GM19467 (cell line): Measurements from ENCODE around the gene UBE2D2.
A peak's percentile ranks its signal among the peaks of the same experiment; 100 is the strongest.

Source experiments
- ATAC-seq: cut with Tn5 transposase; IDR thresholded peaks from one replicate; pipeline ENCODE4 v1.9.1; 2021; ENCODE audit warnings: mild to moderate bottlenecking, moderate library complexity; ENCODE audit not compliant: unreplicated experiment

The UBE2D2 gene

GRCh38 chr5:139659695-139660101, 98.6 kb downstream of the UBE2D2 start:
- ATAC-seq: no peak

- ATAC-seq: no peak
Measured at GRCh38 chr5:139660105-139660922, 99.2 kb downstream of the UBE2D2 start.

- no peak for ATAC-seq
Measured at GRCh38 chr5:139660923-139661814, 100.0 kb downstream of the UBE2D2 start.

GRCh38 chr5:139662617-139663016, 101.5 kb downstream of the UBE2D2 start:
- no peak for ATAC-seq

GRCh38 chr5:139663207-139664085, 102.3 kb downstream of the UBE2D2 start:
- ATAC-seq: no peak

- ATAC-seq: no peak
Measured at GRCh38 chr5:139664086-139664693, 103.1 kb downstream of the UBE2D2 start.

GRCh38 chr5:139664727-139665351, 103.7 kb downstream of the UBE2D2 start:
- ATAC-seq: no peak

DNA sequence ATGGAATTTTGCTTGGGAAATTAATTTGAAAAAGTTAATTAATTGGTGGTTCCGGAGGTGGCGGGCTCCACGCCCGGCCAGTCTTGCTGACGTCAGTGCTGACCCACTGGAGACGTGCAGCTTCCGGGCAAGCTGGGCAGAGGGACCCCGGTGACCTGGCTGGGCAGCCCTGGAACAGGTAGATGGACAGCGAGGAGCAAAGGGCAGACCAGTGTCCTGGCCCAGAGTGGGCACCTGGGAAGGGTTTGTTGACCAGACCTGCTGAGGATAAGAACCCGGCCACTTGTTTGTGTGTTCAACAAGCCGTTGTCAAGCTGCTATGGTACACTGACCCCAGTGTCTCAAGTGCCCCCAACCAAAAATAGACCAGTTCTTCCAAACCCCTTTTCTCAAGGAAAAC, 104.5 kb downstream of the UBE2D2 start:
- ATAC-seq: no peak

DNA sequence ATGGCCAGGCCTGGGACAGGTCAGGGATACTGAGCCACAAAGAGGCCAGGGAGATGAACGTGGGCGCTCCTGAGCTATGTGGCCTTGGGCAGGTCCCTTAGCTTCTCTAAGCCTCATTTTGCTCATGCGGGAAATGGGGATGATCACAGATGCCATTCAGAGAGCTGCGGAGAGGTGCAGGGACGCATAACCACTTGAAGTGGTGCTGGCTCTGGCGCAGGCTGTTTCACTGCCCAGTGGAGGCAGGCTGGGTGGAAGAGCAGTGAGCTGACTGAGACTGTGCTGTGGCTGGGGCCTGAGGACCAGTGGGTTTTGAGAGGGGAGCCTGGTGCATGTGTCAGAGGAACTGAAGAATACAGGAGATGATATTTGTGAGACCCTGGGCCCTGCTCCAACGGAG, 105.4 kb downstream of the UBE2D2 start:
- no peak for ATAC-seq

- no peak for ATAC-seq
Measured at GRCh38 chr5:139667001-139667729, 106.0 kb downstream of the UBE2D2 start.

DNA sequence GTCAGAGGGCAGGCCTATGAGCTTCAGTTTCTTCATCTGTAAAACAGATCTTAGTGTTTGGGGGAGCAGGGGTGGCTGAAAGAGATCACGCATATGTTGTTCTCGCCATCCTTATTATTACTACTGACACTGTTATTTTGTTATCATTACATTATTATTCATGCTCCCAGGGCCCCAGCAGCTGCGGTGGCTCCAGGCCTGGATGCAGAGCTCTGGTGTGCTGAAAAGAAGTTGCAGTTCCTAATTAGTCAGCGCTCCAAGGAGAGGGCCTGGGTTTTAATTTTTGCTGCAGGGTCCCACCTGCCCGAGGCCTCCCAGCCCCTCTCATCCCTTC, 106.6 kb downstream of the UBE2D2 start:
- no peak for ATAC-seq

DNA sequence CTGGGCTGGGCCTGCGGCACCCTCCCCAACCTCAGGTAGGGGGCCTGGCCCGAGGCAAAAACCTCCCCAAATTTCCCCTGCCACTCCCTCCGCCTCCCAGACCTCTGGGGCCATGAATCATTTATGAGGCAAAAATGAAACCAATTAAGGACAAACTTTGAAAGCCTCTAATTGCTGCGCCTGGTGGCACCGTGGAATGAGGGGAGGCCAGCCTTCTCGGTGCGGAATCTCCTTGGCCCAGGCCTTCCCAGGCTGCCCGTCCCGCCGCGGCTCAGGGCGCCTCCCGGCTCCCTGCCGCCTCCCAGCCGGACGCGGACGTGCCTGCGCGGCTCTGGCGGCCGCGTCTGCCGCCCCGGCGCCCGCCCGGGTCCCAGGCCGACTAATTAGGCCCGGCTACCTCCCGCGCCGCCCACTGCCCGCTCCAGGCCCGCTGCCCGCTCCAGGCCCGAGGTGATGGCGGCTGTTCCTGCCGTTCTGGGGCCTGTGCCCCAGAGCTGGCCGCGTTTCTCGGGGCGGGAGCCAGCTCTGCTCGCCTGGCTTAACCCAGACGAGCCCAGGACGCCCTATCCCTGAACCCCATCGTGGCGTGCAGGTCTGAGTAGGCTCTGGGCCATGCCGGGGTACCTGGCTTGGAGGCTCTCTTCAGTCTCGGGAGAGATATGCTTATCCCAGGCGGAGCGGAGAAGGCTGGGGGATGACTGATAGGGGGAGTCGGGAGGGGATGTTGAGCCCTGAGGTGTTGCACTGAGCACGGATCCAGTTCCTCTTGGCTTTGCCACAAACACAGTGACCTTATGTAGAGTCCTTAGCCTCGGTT, 107.1 kb downstream of the UBE2D2 start:
- no peak for ATAC-seq

GRCh38 chr5:139668924-139669661, 108.0 kb downstream of the UBE2D2 start:
- ATAC-seq: no peak

DNA sequence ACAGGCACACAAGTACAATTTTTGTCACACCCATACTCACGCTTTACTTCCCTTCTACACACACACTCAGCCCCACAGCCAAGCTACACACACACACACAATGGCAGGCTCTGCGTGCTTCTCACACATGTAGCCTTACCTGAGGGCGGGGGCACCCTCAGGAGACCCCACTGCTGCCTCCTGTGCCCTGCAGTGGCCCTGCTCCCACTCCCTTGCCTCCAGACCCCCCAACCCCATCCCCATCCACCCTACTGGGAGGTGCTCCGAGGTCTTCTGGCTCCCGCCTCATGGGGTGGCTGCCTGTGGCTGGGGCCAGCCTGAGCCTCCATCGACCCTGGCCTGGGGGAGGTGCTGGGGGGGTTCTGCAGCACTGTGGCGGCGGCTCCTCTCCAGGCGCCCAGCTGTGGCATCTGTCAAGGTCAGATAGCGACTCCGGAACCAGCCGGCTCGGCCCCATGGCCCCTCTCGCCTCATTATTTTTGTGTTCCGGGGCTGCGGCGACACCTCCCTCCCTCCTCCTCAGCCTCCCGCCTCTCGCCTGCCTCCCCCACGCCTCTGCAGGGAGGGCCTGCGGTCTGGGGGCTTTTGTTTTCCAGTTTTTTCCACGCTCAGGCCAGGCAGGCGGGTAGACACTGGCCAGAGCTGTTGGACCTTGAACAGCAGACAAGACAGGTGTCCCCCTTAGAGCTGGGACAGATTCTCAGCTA, 108.7 kb downstream of the UBE2D2 start:
- ATAC-seq: no peak

DNA sequence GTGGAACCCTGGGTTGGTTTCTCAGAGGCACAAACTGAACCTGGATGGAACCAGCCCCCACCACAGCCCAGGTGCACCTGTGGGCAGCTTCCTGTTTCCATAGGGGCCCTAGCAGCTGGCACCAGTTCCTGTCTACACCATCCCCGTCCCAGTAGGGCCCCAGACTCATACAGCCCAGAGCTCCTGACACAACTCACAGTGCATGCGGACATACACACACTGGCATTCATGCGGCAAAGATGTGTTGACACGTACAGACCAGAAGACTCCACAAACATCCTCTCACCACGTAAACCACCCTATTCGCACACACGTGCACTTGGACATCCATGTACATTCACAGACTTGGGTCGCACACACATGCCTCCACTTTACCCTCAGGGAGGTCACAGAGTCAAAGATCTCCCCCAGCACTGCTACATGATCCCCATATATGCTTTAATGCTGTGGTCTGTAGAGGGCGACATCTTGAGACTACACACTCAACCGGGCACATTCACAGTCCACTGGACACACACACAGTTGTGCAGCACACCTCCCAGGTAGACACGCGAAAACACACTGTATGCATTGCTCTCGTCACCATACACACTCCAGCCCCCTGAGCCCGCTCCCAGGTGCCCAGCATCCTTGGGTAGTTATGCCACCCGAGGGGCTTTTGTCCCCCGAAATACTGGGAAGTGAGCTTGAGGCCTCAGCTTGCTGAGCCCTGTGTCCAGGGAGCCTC, 109.4 kb downstream of the UBE2D2 start:
- peak; percentile 49 for ATAC-seq

GRCh38 chr5:139671096-139671841, 110.1 kb downstream of the UBE2D2 start:
- no peak for ATAC-seq
